ENCODE measurements around the gene AP5S1.

AP5S1 gene

DNA sequence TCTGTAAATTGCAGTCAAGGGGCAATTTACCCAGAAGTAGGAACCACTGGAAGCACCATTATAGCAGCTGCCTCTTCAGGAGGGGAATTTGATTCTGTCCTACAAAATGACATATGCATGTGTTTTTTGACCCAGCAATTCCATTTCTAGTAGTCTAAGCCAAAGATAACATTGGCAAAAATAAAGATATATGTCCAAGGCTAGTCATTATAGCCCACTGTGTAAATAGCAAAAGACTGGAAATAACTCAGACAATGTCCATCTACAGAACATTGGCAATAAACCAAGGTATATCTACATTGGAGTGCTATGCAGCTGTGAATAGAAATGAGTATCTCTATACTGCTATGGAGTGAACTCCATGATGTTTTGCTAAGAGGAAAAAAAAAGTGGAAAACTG lies 56.3 kb downstream of the AP5S1 start:
- DNase-seq (ENCODE audit: low read depth in 2 of 2) = no peak

All from fibroblast of skin of left quadriceps (primary cell).